Psoas muscle (tissue), 8 donors: ENCODE data around the gene OR2T34. TPM values are rescaled to one million over a fixed set of nuclear protein-coding genes. Genes with fewer than 3 reads are reported as not detected.

ENCODE experiments used
- ATAC-seq, 4 donors: fragments of 200-7000 bp; cut with Tn5 transposase; one replicate each; pipeline ENCODE4 v1.9.1; 2020; ENCODE audit warnings: moderate library complexity in 3 of 4, mild to moderate bottlenecking in 2 of 4
- DNase-seq, 2 donors: peaks; one replicate each; pipeline ENCODE4 v3.0.0-alpha.2; 2020
- H3K27ac ChIP-seq: fragments of 200-600 bp; one replicate; pipeline ENCODE4 v1.8.0; 2022
- H3K27me3 ChIP-seq, 3 donors: fragments of 200-600 bp in 1 of 3; one replicate each; pipeline versions ENCODE4 v1.6.1 to v1.8.0; 2013 to 2022; ENCODE audit warnings: low read length in 2 of 3, mild to moderate bottlenecking in 2 of 3, moderate library complexity in 1 of 3; ENCODE audit not compliant: insufficient read depth in 3 of 3
- H3K36me3 ChIP-seq, 2 donors: fragments of 200-600 bp in 1 of 2; one replicate each; pipeline versions ENCODE4 v1.6.1 to v1.8.0; 2013 to 2022; ENCODE audit warnings: low read depth in 1 of 2, mild to moderate bottlenecking in 1 of 2, moderate library complexity in 1 of 2; ENCODE audit not compliant: insufficient read depth in 1 of 2
- H3K4me1 ChIP-seq: fragments of 200-600 bp; one replicate; pipeline ENCODE4 v1.8.0; 2022
- H3K4me3 ChIP-seq: fragments of 200-600 bp; one replicate; pipeline ENCODE4 v1.8.0; 2022; ENCODE audit warnings: mild to moderate bottlenecking
- H3K9me3 ChIP-seq: fragments of 200-600 bp; one replicate; pipeline ENCODE4 v1.8.0; 2022
- WGBS, 3 donors: extraction: QIAGEN DNeasy Blood & Tissue Kit; methylation state at CpG; one replicate each; pipeline versions ENCODE4 v1.1.6 to v1.1.7; 2013; 5-methylcytosine and 5-hydroxymethylcytosine counted together
- intact Hi-C, 2 donors: fragments of 100-400 bp; cut with DNase I; formaldehyde crosslinking; loops; one replicate each; pipeline versions ENCODE4 v1.11.0 to v1.14.2; 2022
- polyA plus RNA-seq, 3 donors: library from polyadenylated mRNA; stranded (reverse); fragments of 200-250 nt; gene quantifications; one replicate each; pipeline ENCODE4 v1.2.3, GENCODE V29; 2013
- total RNA-seq, 4 donors: library from RNA; stranded (reverse); fragmentation: NEBNext Ultra II Directional in 2 of 4; extraction: Animal tissue kit (Norgen Biotek cat#: 25700) in 2 of 4; gene quantifications; one replicate each; pipeline versions ENCODE4 v1.2.1 to v1.2.4, GENCODE V29; 2021 to 2023
- TF ChIP-seq, protein P1 (sequence below): fragments of 200-600 bp; IDR thresholded peaks from one replicate; pipeline ENCODE4 v1.8.0; 2022; ENCODE audit warnings: antibody characterized with exemption
- donor health status: healthy with polysubstance abuse.
- donor health status: DM: no; HTN: no; CAD: no; lungs with moderate emphysema.
- donor health status: Bipolar disorder and iron deficiency.
- donor health status: healthy.
- donor health status: DM: yes; HTN: yes; CAD: no.
- donor health status: DM: no; HTN: no; CAD: no.
- donor health status: DM: no; HTN: no; CAD: no.
- donor health status: DM: yes; HTN: yes; CAD: no.

Gene OR2T34
- total and polyA plus RNA-seq, 7 donors: not detected

DNA sequence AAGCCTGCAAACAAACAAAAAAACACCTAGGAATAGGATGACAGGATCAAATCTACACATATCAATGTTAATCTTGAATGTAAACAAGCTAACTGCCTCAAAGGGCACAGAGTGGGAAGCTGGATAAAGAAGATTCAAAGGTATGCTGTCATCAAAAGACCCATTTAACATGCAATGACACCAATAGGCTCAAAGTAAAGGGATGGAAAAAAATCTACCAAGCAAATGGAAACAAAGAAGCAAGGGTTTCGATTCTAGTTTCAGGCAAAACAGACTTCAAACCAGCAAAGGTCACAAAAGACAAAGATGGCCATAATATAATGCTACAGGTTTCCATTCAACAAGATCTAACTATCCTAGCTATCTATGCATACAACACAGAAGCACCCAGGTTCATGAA lies 39.2 kb upstream of the OR2T34 start:
- H3K9me3 ChIP-seq: no peaks in the 10 kb centered on the region
- no peak overlapping the region for H3K27ac ChIP-seq
- WGBS, 3 donors: 43 to 71% (median 53%) methylated on average over 1 of the region's 1 CpG
- ATAC-seq (no peak), DNase-seq (no peak)
- H3K36me3 ChIP-seq: no peaks in the 10 kb centered on the region
- no peak overlapping the region for H3K4me3 ChIP-seq
- intact Hi-C loops: no loop called here
- H3K4me1 ChIP-seq: no peaks in the 10 kb centered on the region
- no peaks in the 10 kb centered on the region for H3K27me3 ChIP-seq
- TF ChIP-seq, protein P1, sequence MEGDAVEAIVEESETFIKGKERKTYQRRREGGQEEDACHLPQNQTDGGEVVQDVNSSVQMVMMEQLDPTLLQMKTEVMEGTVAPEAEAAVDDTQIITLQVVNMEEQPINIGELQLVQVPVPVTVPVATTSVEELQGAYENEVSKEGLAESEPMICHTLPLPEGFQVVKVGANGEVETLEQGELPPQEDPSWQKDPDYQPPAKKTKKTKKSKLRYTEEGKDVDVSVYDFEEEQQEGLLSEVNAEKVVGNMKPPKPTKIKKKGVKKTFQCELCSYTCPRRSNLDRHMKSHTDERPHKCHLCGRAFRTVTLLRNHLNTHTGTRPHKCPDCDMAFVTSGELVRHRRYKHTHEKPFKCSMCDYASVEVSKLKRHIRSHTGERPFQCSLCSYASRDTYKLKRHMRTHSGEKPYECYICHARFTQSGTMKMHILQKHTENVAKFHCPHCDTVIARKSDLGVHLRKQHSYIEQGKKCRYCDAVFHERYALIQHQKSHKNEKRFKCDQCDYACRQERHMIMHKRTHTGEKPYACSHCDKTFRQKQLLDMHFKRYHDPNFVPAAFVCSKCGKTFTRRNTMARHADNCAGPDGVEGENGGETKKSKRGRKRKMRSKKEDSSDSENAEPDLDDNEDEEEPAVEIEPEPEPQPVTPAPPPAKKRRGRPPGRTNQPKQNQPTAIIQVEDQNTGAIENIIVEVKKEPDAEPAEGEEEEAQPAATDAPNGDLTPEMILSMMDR: no peak

DNA sequence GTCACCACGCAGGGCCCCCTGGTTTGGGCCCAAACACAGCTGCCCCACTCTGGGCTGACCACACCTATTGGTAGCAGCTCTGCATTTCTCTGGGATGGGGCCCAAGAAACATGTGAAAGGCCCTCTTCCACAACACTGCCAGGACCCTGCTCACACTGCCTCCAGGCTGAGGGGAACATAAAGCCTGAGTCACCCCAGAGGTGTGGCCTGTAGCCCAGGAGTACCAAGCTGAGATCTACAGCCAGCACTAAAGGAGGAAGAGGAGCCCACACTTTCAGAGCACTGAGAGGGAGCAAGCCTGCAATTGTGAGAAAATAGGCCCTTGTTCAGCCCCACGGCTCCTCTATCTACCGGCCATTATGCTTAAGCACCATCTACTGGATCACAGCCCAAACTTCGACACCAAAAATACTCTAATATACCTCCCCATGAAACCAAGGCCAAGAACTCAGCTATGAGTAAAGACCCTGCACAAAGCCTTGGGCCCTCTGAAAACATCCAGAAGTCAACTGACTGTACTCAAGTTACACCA lies 37.4 kb upstream of the OR2T34 start:
- DNase-seq (no peak), ATAC-seq (no peak)
- no peaks in the 10 kb centered on the region for H3K9me3 ChIP-seq
- TF ChIP-seq, protein P1: no peak
- H3K4me1 ChIP-seq: no peaks in the 10 kb centered on the region
- no peak overlapping the region for H3K27ac ChIP-seq
- intact Hi-C loops: no loop called here
- WGBS, 3 donors: 73 to 84% (median 80%) methylated on average over 4 of the region's 4 CpGs
- no peaks in the 10 kb centered on the region for H3K27me3 ChIP-seq
- H3K4me3 ChIP-seq: no peak overlapping the region
- no peaks in the 10 kb centered on the region for H3K36me3 ChIP-seq

DNA sequence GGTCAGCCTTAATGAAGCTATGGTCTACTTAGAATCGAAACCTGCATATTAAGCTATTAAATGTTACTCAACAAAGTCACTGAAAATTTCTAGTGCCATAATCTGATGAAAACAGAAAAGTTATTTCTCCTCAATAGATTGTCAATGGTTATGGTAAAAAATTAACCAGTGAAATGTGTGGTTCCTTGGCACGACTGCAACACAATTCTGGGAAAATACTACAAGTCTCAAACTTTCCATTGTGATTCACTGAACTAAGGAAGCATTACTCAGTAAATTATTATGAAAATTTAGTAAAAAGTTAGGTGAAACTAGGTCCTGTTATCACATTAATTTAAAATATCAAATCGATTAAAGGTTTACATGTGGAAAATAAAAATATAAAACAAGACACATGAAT lies 35.7 kb upstream of the OR2T34 start:
- Histone ChIP-seq H3K4me1 (no peaks in the 10 kb centered on the region), H3K27ac (no peak overlapping the region), H3K27me3 (no peaks in the 10 kb centered on the region), H3K9me3 (no peaks in the 10 kb centered on the region), H3K36me3 (no peaks in the 10 kb centered on the region), H3K4me3 (no peak overlapping the region)
- TF ChIP-seq, protein P1: no peak
- intact Hi-C loops: no loop called here
- 43 to 50% (median 46%) methylated on average over 3 of the region's 3 CpGs for WGBS, 3 donors
- ATAC-seq (no peak), DNase-seq (no peak)

DNA sequence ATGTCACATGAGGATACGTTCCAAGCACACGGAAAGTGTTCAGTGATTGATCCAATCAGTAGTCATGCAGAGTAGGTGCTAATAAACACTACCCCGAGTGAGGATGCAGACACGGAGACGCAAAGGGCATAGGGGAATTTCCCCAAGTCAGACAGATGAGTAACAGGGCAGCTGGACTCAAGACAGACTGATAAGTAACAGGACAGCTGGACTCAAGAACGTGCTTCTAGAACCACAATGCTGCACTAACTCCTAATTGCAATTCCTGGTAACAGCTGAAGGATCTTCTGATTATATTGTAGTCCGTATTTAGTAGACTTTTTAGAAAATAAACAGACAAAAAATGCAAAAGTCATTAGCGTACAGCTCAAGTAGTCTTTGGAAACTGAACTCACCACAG lies 24.8 kb upstream of the OR2T34 start:
- H3K36me3 ChIP-seq: no peaks in the 10 kb centered on the region
- DNase-seq: no peak
- no peak overlapping the region for H3K27ac ChIP-seq
- no peaks in the 10 kb centered on the region for H3K27me3 ChIP-seq
- H3K4me3 ChIP-seq: no peak overlapping the region
- 71 to 80% (median 75%) methylated on average over 8 of the region's 8 CpGs for WGBS, 3 donors
- intact Hi-C loops: no loop called here
- TF ChIP-seq, protein P1: no peak
- no peaks in the 10 kb centered on the region for H3K4me1 ChIP-seq
- no peaks in the 10 kb centered on the region for H3K9me3 ChIP-seq
- ATAC-seq: no peak

DNA sequence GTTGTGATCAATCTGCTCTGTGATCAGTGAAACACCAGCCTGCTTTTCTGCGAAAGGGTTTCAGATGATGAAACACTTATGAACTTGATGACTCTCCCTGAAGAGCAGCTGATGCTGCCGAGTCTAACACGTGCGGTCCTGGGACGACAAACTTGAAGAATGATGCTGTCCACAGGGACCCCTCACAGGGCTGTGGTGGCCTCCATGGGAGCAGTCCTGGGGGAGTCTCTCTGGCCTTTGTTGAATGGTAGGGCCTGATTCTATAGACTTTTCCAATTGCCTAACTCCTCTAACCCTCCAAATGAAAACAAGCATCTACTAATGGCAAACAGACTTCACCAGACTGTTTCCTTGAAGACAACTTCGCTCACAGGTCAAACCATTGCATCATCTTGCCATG lies 23.0 kb upstream of the OR2T34 start, which contains the start of gene OR2T10:
TSS of gene OR2T10 (minus strand) at position 112 of the 400 bp plus-strand sequence. CDS start 3,932 bp downstream, outside the sequence.
- 74 to 84% (median 78%) methylated on average over 6 of the region's 6 CpGs for WGBS, 3 donors
- TF ChIP-seq, protein P1: no peak
- ATAC-seq (no peak), DNase-seq (no peak)
- no peaks in the 10 kb centered on the region for H3K4me1 ChIP-seq
- H3K4me3 ChIP-seq: no peak within 1 kb of the TSS
- intact Hi-C loops: no loop called here
- H3K36me3 ChIP-seq: no peaks in the 10 kb centered on the region
- H3K27ac ChIP-seq: no peak within 1 kb of the TSS
- H3K27me3 ChIP-seq: no peaks in the 10 kb centered on the region
- no peaks in the 10 kb centered on the region for H3K9me3 ChIP-seq
